Heart right ventricle (tissue), 16 donors: Measurements from ENCODE around the gene EMC9. TPM values are rescaled to one million over a fixed set of nuclear protein-coding genes. Genes with fewer than 3 reads are reported as not detected.

Experiments used
- ATAC-seq, 8 donors: fragments of 200-7000 bp; cut with Tn5 transposase; one replicate each; pipeline ENCODE4 v1.9.1; 2020; ENCODE audit warnings: mild to moderate bottlenecking in 8 of 8, moderate library complexity in 8 of 8, moderate number of reproducible peaks in 1 of 8
- DNase-seq, 2 donors: peaks; one replicate each; pipeline ENCODE4 v3.0.0-alpha.2; 2020
- H3K27ac ChIP-seq, 10 donors: fragments of 200-600 bp; sonication (generic) in 2 of 10; one replicate each; pipeline versions ENCODE4 v1.5.0 to v1.8.0; 2020 to 2022; ENCODE audit warnings: mild to moderate bottlenecking in 3 of 10
- H3K27me3 ChIP-seq, 7 donors: fragments of 200-600 bp; one replicate each; pipeline ENCODE4 v1.8.0; 2021 to 2022; ENCODE audit warnings: mild to moderate bottlenecking in 2 of 7
- H3K36me3 ChIP-seq, 9 donors: fragments of 200-600 bp; sonication (generic) in 1 of 9; one replicate each; pipeline versions ENCODE4 v1.5.0 to v1.8.0; 2020 to 2022; ENCODE audit warnings: mild to moderate bottlenecking in 2 of 9
- H3K4me1 ChIP-seq, 9 donors: fragments of 200-600 bp; sonication (generic) in 1 of 9; one replicate each; pipeline versions ENCODE4 v1.5.0 to v1.8.0; 2020 to 2022; ENCODE audit warnings: mild to moderate bottlenecking in 4 of 9
- H3K4me3 ChIP-seq, 10 donors: fragments of 200-600 bp; sonication (generic) in 2 of 10; one replicate each; pipeline versions ENCODE4 v1.5.0 to v1.8.0; 2020 to 2022; ENCODE audit warnings: mild to moderate bottlenecking in 7 of 10, moderate library complexity in 2 of 10
- H3K9me3 ChIP-seq, 11 donors: fragments of 200-600 bp in 10 of 11; sonication (generic) in 2 of 11; one replicate each; pipeline versions ENCODE4 v1.5.0 to v1.8.0; 2013 to 2022; ENCODE audit warnings: mild to moderate bottlenecking in 2 of 11, control low read depth in 1 of 11, moderate library complexity in 1 of 11
- WGBS, 2 donors: extraction: QIAGEN DNeasy Blood & Tissue Kit; methylation state at CpG; one replicate each; pipeline ENCODE4 v1.1.7; 2013; ENCODE audit warnings: inconsistent platforms in 1 of 2; 5-methylcytosine and 5-hydroxymethylcytosine counted together
- intact Hi-C, 10 donors: fragments of 100-400 bp; cut with DNase I; formaldehyde crosslinking; loops; one replicate each; pipeline versions ENCODE4 v1.11.1 to v1.14.2; 2022
- polyA plus RNA-seq, 2 donors: library from polyadenylated mRNA; stranded (reverse); fragments of 200-250 nt; gene quantifications; one replicate each; pipeline ENCODE4 v1.2.3, GENCODE V29; 2013
- total RNA-seq, 10 donors: library from RNA; stranded (reverse); fragmentation: NEBNext Ultra II Directional in 3 of 10; extraction: Animal tissue kit (Norgen Biotek cat#: 25700) in 3 of 10; gene quantifications; one replicate each; pipeline versions ENCODE4 v1.2.1 to v1.2.4, GENCODE V29; 2021 to 2023
- TF ChIP-seq, protein P1 (sequence below), 9 donors: fragments of 200-600 bp; sonication (generic) in 2 of 9; IDR thresholded peaks; one replicate each; pipeline versions ENCODE4 v1.5.0 to v1.8.0; 2021 to 2022; ENCODE audit warnings: antibody characterized with exemption in 9 of 9, mild to moderate bottlenecking in 5 of 9, moderate library complexity in 1 of 9
- donor health status: Arrhythmogenic right ventricular cardiomyopathy.
- donor health status: ischemic (EF 13 %, LVEDD 7.1; RV severe dilation, severe dysfunction).
- donor health status: healthy with polysubstance abuse.
- donor health status: DM: no; HTN: yes; CAD: no.
- donor health status: DM: no; HTN: no; CAD: no.
- donor health status: ischemic (EF 25% LVEDD 6.9; RV normal size, moderate dysfunction).
- donor health status: ischemic (EF 25% LVEDD 5.7; RV mildly dilated, moderate dysfunction).
- donor health status: healthy.
- donor health status: DM: yes; HTN: yes; CAD: no.
- donor health status: Ischemic cardiomyopathy.
- donor health status: ischemic (EF 35%, LVEDD 5.7; RV mildly dilated, moderate dysfunction).
- donor health status: nonischemic (EF 11% LVEDD 7.7; RV severe dilation, severe dysfunction).
- donor health status: DM: yes; HTN: yes; CAD: no.
- donor health status: PGD.
- donor health status: ischemic (EF 29% LVEDD 5.4; RV normal size, mild dysfunction).
- donor health status: nonischemic (EF 23%, LVEDD 6.1; RV moderate dilation, normal function).

The EMC9 gene
- total and polyA plus RNA-seq, 12 donors, result 10.2 to 44.3 (median 14.4) TPM

DNA sequence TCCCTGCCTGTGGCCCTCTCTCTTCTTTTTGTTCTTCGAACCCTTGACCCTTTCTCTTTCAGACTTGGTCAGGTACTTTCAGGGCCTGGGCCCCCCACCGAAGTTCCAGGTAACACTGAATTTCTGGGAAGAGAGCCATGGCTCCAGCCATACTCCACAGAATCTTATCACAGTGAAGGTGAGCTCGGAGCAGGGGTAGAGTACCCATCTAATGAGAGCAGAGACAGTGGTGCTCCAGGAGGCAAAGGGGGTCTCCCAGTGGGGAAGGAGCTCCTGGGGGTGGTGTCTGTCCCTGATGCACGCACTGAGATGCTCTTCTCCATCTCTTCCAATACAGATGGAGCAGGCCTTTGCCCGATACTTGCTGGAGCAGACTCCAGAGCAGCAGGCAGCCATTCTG lies 24.4 kb upstream of the EMC9 start:
- peaks cover 5 to 61% (median 21%) of the 10 kb centered on the region in 9 donors for H3K4me1 ChIP-seq
- no peaks in the 10 kb centered on the region for H3K27me3 ChIP-seq
- no peak for DNase-seq

DNA sequence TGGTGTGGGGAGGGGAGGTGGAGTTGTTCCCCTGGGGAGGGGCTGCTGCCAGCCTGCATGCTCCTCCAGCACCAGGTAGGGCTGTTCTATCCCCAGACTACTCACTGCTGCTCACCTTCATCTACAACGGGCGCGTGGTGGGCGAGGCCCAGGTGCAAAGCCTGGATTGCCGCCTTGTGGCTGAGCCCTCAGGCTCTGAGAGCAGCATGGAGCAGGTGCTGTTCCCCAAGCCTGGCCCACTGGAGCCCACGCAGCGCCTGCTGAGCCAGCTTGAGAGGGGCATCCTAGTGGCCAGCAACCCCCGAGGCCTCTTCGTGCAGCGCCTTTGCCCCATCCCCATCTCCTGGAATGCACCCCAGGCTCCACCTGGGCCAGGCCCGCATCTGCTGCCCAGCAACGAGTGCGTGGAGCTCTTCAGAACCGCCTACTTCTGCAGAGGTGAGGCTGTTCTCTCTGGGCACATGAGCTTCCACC lies 23.2 kb upstream of the EMC9 start:
- peaks cover 10 to 90% (median 48%) of the 10 kb centered on the region in 9 donors for H3K36me3 ChIP-seq

More for the DNA sequence above, 24.4 kb upstream of the EMC9 start:
- TF ChIP-seq, protein P1, sequence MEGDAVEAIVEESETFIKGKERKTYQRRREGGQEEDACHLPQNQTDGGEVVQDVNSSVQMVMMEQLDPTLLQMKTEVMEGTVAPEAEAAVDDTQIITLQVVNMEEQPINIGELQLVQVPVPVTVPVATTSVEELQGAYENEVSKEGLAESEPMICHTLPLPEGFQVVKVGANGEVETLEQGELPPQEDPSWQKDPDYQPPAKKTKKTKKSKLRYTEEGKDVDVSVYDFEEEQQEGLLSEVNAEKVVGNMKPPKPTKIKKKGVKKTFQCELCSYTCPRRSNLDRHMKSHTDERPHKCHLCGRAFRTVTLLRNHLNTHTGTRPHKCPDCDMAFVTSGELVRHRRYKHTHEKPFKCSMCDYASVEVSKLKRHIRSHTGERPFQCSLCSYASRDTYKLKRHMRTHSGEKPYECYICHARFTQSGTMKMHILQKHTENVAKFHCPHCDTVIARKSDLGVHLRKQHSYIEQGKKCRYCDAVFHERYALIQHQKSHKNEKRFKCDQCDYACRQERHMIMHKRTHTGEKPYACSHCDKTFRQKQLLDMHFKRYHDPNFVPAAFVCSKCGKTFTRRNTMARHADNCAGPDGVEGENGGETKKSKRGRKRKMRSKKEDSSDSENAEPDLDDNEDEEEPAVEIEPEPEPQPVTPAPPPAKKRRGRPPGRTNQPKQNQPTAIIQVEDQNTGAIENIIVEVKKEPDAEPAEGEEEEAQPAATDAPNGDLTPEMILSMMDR (IDR thresholded peaks at IDR 0.05), result no peak
- H3K9me3 ChIP-seq, result no peaks in the 10 kb centered on the region
- ATAC-seq, result no peak
- no peak overlapping the region for H3K27ac ChIP-seq
- H3K4me3 ChIP-seq, result no peak overlapping the region
- WGBS, 2 donors, result 94 to 95% methylated on average over 5 of the region's 5 CpGs
- H3K36me3 ChIP-seq, result peaks cover 10 to 89% (median 48%) of the 10 kb centered on the region in 9 donors
- intact Hi-C loops, result no loop called here

DNA sequence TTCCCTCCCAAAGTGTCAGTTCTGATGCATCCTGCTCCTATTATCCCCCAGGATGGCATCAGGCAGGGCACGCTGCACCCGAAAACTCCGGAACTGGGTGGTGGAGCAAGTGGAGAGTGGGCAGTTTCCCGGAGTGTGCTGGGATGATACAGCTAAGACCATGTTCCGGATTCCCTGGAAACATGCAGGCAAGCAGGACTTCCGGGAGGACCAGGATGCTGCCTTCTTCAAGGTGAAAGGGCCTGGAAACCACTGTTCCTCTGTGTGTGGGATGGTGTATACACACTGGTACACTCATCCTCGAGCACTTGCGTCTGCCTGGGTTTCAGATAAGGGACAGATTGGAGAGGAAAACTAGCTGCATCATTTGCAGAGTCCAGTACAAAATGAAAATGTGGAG lies 20.7 kb upstream of the EMC9 start:
- ATAC-seq (peak in 5 of 8 donors; percentile 1 to 15 (median 5)), DNase-seq (no peak)
- TF ChIP-seq, protein P1 (IDR thresholded peaks at IDR 0.05), result no peak
- Histone ChIP-seq H3K9me3 (no peaks in the 10 kb centered on the region), H3K4me1 (peaks cover 9 to 60% (median 27%) of the 10 kb centered on the region in 9 donors), H3K27me3 (no peaks in the 10 kb centered on the region), H3K4me3 (peak overlapping the region; percentile 50 to 89 (median 66)), H3K27ac (peak overlapping the region; percentile 92 to 100 (median 96)), H3K36me3 (peaks cover 10 to 88% (median 52%) of the 10 kb centered on the region in 9 donors)
- intact Hi-C loops, result loop anchor here in 1 of 10 donors (5.0 kb wide), 1 partner anchor 50 kb away; the partner anchor contains the start of genes DCAF11 and NRL
- 38 to 39% methylated on average over 8 of the region's 8 CpGs for WGBS, 2 donors

More for the DNA sequence above, 23.2 kb upstream of the EMC9 start:
- WGBS, 2 donors, result 93 to 96% methylated on average over 14 of the region's 14 CpGs
- DNase-seq, result no peak
- intact Hi-C loops, result loop anchor here in 1 of 10 donors (5.0 kb wide), 1 partner anchor 52 kb away; the partner anchor contains the start of genes DCAF11 and NRL
- TF ChIP-seq, protein P1 (IDR thresholded peaks at IDR 0.05), result no peak
- H3K9me3 ChIP-seq, result no peaks in the 10 kb centered on the region
- H3K4me1 ChIP-seq, result peaks cover 9 to 61% (median 27%) of the 10 kb centered on the region in 9 donors
- no peak overlapping the region for H3K4me3 ChIP-seq
- no peaks in the 10 kb centered on the region for H3K27me3 ChIP-seq
- ATAC-seq, result no peak
- H3K27ac ChIP-seq, result no peak overlapping the region

DNA sequence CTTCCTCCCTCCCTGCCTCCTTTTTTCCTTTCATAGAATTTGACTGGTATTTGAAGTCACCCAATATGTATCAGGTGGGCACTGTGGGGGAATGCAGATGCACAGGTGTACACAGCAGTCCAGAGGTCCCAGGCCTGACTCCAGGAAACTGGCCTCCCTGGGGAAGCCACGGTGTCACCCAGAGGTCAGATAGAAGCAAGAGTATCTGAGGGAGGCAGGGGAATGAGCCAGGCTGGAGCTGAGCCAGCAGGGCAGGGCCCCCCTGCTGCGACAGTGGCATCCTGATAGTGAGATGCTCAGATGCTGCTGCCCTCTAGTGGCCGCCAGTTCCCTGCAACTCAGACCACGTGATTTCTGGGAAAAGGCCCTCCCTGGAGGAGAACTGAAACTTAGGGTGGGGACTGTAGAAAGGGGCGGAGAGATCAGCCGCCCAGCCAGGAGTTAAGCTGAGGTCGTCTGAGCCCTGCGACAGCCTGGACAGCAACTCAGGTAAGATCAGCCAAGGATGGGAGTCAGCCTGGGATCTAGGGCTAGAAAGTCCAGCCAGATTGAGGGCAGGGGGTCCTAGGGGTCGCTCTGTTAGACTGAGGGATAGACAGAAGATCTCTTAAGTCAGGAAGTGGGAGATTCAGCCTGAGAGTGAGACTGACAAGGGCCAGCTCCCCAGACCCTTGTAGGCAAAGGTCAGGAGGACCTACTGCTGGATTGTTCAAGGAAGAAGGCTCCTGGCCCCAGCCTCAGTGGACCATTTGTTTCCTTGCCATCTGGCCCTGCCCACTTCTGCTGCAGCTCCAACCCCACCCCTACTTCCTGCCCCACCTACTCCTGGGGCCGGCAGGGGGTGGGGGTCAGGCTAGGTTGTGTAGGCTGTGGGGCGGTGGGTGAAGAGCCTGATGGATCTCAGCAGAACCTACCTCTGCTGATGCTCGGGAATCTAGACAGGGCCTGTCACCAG lies 19.7 kb upstream of the EMC9 start, which contains the start of gene IRF9:
Gene IRF9, plus strand, starts transcription at position 416 of the 955 bp plus-strand sequence. CDS start 880 bp downstream, outside the sequence.
- ATAC-seq (peak; percentile 89 to 97 (median 96)), DNase-seq (peak; percentile 96 to 97)
- H3K27ac ChIP-seq, result peak within 1 kb of the TSS; percentile 92 to 100 (median 96)
- intact Hi-C loops, result loop anchor here in 2 of 10 donors (2.0 to 5.0 kb wide), 3 partner anchors 14 to 102 kb away; partner anchors contain the start of genes DCAF11 (in 1 of the 2), NRL (in 1 of the 2), PSME2 (in 1 of the 2) and RNF31 (in 1 of the 2)
- peaks cover 10 to 88% (median 56%) of the 10 kb centered on the region in 9 donors for H3K36me3 ChIP-seq
- H3K4me3 ChIP-seq, result peak within 1 kb of the TSS; percentile 50 to 89 (median 66)
- WGBS, 2 donors, result 2 to 3% methylated on average over 12 of the region's 12 CpGs
- no peaks in the 10 kb centered on the region for H3K9me3 ChIP-seq
- TF ChIP-seq, protein P1 (IDR thresholded peaks at IDR 0.05), result peak; percentile 90 to 98 (median 92)
- H3K4me1 ChIP-seq, result peaks cover 9 to 50% (median 27%) of the 10 kb centered on the region in 9 donors
- no peaks in the 10 kb centered on the region for H3K27me3 ChIP-seq
